Body of pancreas (tissue), 4 donors: ENCODE data around the gene DUS2. TPM values are rescaled to one million over a fixed set of nuclear protein-coding genes. Genes with fewer than 3 reads are reported as not detected.

Experiments
- ATAC-seq: fragments of 150-250 bp; one replicate; pipeline ENCODE4 v1.9.1; 2016
- DNase-seq, 4 donors: peaks; one replicate each; pipeline ENCODE4 v3.0.0-alpha.2; 2019
- H3K27ac ChIP-seq, 4 donors: fragments of 200-600 bp; sonication (generic); 1 replicate in 3 of 4; 2 replicates in 1 of 4; pipeline versions ENCODE4 v1.5.1 to v1.6.1; 2016 to 2019; ENCODE audit warnings: mild to moderate bottlenecking in 1 of 4, mixed read lengths in 1 of 4, moderate library complexity in 1 of 4
- H3K27me3 ChIP-seq, 2 donors: fragments of 200-600 bp; sonication (generic); one replicate each; pipeline ENCODE4 v1.6.0; 2016; ENCODE audit warnings: mild to moderate bottlenecking in 1 of 2
- H3K36me3 ChIP-seq, 2 donors: fragments of 200-600 bp; sonication (generic); replicated peaks in 1 of 2; 2 replicates each; pipeline ENCODE4 v1.5.1; 2016; ENCODE audit warnings: low read depth in 2 of 2; ENCODE audit not compliant: insufficient read depth in 1 of 2
- H3K4me1 ChIP-seq: fragments of 200-600 bp; sonication (generic); one replicate; pipeline ENCODE4 v1.6.0; 2016
- H3K4me3 ChIP-seq, 2 donors: fragments of 200-600 bp; sonication (generic); 1 replicate in 1 of 2; 2 replicates in 1 of 2; pipeline ENCODE4 v1.5.1; 2016 to 2019
- H3K9me3 ChIP-seq, 3 donors: fragments of 200-600 bp; sonication (generic); 1 replicate in 2 of 3; 2 replicates in 1 of 3; pipeline ENCODE4 v1.5.1; 2016
- CTCF ChIP-seq, 7 experiments: fragments of 450-650 bp in 4 of 7; fragments of 200-600 bp in 3 of 7; sonication (generic) in 3 of 7; IDR thresholded peaks; one replicate each; pipeline ENCODE4 v1.5.1; 2016 to 2019; ENCODE audit warnings: antibody characterized with exemption in 7 of 7
- POLR2A ChIP-seq, 3 donors: fragments of 450-650 bp; IDR thresholded peaks; one replicate each; pipeline ENCODE4 v1.6.1; 2016; ENCODE audit warnings: antibody characterized with exemption in 3 of 3, mild to moderate bottlenecking in 2 of 3
- WGBS, 2 donors: methylation state at CpG; one replicate each; pipeline ENCODE4 v1.1.5; 2017; 5-methylcytosine and 5-hydroxymethylcytosine counted together
- intact Hi-C: fragments of 100-400 bp; cut with DNase I; formaldehyde crosslinking; loops from one replicate; pipeline ENCODE4 v1.15.1; 2023
- total RNA-seq, 2 donors: library from RNA; depleted of rRNA; stranded (reverse); fragments of >200 nt; gene quantifications; one replicate each; pipeline ENCODE4 v1.1.0, GENCODE V29; 2016

Gene DUS2
- total RNA-seq, 2 donors from 2014 or later: 3.1 to 3.6 TPM

GRCh38 chr16:68084504-68085258, 61.6 kb downstream of the DUS2 start:
- Histone ChIP-seq H3K4me3 (peak overlapping the region in 1 of 2 donors; percentile 3), H3K27ac (peak overlapping the region; percentile 77 to 98 (median 86)), H3K27me3 (no peaks in the 10 kb centered on the region), H3K4me1 (peaks cover 41% of the 10 kb centered on the region), H3K36me3 (no peaks in the 10 kb centered on the region), H3K9me3 (no peaks in the 10 kb centered on the region)
- intact Hi-C loops: loop anchor here (10.0 kb wide), 1 partner anchor 140 kb away; no protein-coding TSS in a partner anchor
- peak; percentile 70 to 86 (median 77) for DNase-seq
- TF ChIP-seq POLR2A (IDR thresholded peaks at IDR 0.05): peak in 2 of 3 donors; percentile 49 to 57
- peak in 2 of 7 experiments; percentile 3 to 18 for TF ChIP-seq CTCF (IDR thresholded peaks at IDR 0.05)
- WGBS, 2 donors: 18 to 51% methylated on average over 16 to 45 of the region's 45 CpGs
- peak; percentile 43 for ATAC-seq

- H3K9me3 ChIP-seq: no peaks in the 10 kb centered on the region
- intact Hi-C loops: loop anchor here (10.0 kb wide), 1 partner anchor 139 kb away; no protein-coding TSS in a partner anchor
- H3K27ac ChIP-seq: peak within 1 kb of the TSS; percentile 85 to 98 (median 90)
- H3K4me3 ChIP-seq: peak within 1 kb of the TSS; percentile 94 to 97
- peak in 1 of 7 experiments; percentile 25 for TF ChIP-seq CTCF (IDR thresholded peaks at IDR 0.05)
- peak; percentile 61 to 72 (median 64) for TF ChIP-seq POLR2A (IDR thresholded peaks at IDR 0.05)
- peak; percentile 96 for ATAC-seq
- DNase-seq: peak; percentile 99
- peaks cover 40% of the 10 kb centered on the region for H3K4me1 ChIP-seq
- no peaks in the 10 kb centered on the region for H3K36me3 ChIP-seq
- WGBS, 2 donors: 0% methylated on average over 1 to 87 of the region's 104 CpGs
- H3K27me3 ChIP-seq: no peaks in the 10 kb centered on the region
These were observed 62.4 kb downstream of the DUS2 start, which contains the start of gene NFATC3 for GRCh38 chr16:68085259-68086071. TSS of gene NFATC3 (plus strand) at chr16:68085370. CDS start at chr16:68085682, 312 bp downstream.

GRCh38 chr16:68086336-68086841, 63.3 kb downstream of the DUS2 start:
- intact Hi-C loops: loop anchor here (10.0 kb wide), 1 partner anchor 138 kb away; no protein-coding TSS in a partner anchor
- peak overlapping the region; percentile 94 to 97 for H3K4me3 ChIP-seq
- no peaks in the 10 kb centered on the region for H3K27me3 ChIP-seq
- no peaks in the 10 kb centered on the region for H3K9me3 ChIP-seq
- ATAC-seq (no peak), DNase-seq (no peak)
- WGBS, 2 donors: 3 to 11% methylated on average over 6 of the region's 6 CpGs
- H3K36me3 ChIP-seq: no peaks in the 10 kb centered on the region
- H3K4me1 ChIP-seq: peaks cover 46% of the 10 kb centered on the region
- no peak for TF ChIP-seq CTCF (IDR thresholded peaks at IDR 0.05)
- TF ChIP-seq POLR2A (IDR thresholded peaks at IDR 0.05): no peak
- H3K27ac ChIP-seq: peak overlapping the region in 3 of 4 donors; percentile 89 to 98 (median 92)

- no peaks in the 10 kb centered on the region for H3K9me3 ChIP-seq
- peaks cover 50% of the 10 kb centered on the region for H3K4me1 ChIP-seq
- intact Hi-C loops: loop anchor here (10.0 kb wide), 1 partner anchor 138 kb away; no protein-coding TSS in a partner anchor
- H3K27ac ChIP-seq: peak overlapping the region in 3 of 4 donors; percentile 2 to 98 (median 89)
- ATAC-seq: no peak
- TF ChIP-seq CTCF (IDR thresholded peaks at IDR 0.05): no peak
- TF ChIP-seq POLR2A (IDR thresholded peaks at IDR 0.05): no peak
- H3K27me3 ChIP-seq: no peaks in the 10 kb centered on the region
- H3K36me3 ChIP-seq: no peaks in the 10 kb centered on the region
- no peak for DNase-seq
- 26 to 30% methylated on average over 6 of the region's 6 CpGs for WGBS, 2 donors
- peak overlapping the region in 1 of 2 donors; percentile 94 for H3K4me3 ChIP-seq
These were observed 63.8 kb downstream of the DUS2 start for GRCh38 chr16:68086860-68087268.
